NCI-H69 (cell line): ENCODE measurements around the gene NRBP1.

Source experiments
- DNase-seq: peaks from one replicate; lab custom pipeline; 2025; lab: John Stamatoyannopoulos, UW

Gene NRBP1

GRCh38 chr2:27489498-27490397 lies 61.3 kb downstream of the NRBP1 start, which contains the start of gene IFT172:
Gene IFT172 (minus strand): TSS chr2:27489743. CDS start chr2:27489653, 90 bp downstream.
- DNase-seq, result peak; percentile 98
